COLO829 (cell line): ENCODE data around the gene BPIFB2.
A peak's percentile ranks its signal among the peaks of the same experiment; 100 is the strongest.

Experiments
- DNase-seq: peaks from one replicate; pipeline ENCODE4 v3.0.0; 2012; ENCODE audit warnings: low spot score

The BPIFB2 gene

DNA sequence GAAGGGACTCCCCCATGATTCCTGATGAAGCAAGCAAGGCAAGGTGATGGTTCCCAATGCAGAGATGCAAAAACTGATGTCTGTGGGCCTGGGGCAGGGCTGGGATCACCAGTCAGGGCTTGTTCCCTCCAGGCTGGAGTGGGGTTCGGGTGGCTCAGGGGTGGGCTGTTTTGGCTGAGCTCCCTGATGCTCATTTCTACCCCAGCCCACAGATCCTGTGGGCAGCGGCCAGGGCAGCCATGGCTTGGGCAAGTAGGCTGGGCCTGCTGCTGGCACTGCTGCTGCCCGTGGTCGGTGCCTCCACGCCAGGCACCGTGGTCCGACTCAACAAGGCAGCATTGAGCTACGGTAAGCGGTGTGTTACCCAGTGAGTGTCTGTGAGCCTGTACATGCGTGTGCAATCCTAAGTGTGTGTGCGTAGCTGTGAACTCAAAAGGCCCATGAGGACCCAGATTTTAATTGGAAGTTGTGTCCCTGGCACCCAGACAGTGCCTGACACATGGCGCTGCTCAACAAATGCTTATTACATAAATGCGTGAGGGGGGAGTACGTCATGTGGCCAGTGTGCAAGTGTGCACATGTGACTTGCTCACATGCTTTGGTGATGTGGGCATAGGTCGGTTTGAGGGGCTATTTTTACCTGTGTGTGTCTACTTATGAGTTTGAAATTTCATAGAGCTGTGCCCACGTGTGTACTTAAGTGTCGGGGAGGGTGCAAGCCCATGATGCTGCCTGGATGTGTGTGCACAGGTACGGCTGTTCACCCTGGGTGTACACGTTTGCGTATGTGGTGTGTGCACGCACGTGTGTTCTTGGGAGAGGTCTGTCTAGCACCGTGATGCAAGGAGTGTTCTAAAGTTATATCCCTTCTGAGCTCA is 1.1 kb downstream of the BPIFB2 start:
- no peak for DNase-seq

DNA sequence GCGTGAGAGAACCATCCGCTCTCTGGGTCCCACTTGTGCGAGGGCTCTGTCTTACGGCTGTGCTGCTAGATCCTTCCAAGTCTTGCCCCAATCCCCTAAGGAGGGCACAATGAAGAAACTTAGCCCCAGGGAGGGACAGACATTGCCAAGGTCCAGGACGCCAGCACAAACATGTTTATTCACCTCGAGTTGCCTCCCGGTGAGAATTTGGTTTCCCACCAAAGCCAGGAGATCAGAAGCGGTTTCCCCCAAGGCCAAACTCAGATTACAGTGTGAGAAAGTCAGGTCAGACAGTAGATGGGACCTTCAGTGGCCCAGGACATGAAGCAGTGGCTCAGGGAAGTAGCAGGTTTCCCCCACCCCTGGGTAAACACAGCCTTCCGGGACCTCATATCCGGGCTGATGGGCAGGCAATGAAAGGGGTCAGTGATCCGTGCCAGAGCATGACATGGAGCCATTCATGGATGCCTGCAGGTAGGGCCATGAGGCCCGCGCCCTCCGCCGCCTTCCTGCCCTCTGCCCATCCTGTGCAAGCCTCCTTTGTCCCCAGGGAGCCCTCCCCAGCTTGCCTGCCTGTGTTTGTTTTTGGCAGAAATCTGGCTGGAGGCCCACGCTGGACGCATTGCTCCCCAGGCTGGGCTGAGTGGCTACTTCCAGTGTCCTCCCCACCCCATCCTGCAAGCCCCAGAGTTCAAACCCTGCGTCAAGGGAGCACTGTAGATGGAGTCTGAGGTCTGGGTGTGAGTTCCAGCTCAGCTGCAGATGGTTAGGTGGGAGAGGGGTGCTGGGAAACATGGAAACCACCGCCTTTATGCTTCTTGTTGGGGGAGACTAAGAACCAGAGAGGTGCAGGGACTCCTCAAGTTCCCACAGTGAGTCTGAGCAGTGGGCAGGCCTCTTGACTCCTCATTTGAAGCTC is 2.0 kb downstream of the BPIFB2 start:
- peak; percentile 70 for DNase-seq

DNA sequence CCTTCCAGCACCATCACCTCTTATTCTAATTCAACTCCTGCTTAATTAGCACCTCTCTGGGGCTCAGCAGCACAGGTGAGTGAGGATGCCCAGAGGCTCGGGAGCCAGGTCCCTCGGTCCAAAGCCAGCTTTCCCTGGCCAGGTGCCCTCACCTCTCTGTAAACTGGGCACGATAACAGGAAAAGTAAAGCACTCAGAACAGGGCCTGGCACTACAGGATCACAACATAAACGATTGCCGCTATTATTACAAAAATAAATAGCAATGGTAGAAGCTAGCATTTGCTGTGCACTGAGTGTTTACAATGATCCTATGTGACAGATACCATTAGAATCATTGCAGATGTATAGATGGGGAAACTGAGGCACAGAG is 2.6 kb downstream of the BPIFB2 start:
- no peak for DNase-seq

DNA sequence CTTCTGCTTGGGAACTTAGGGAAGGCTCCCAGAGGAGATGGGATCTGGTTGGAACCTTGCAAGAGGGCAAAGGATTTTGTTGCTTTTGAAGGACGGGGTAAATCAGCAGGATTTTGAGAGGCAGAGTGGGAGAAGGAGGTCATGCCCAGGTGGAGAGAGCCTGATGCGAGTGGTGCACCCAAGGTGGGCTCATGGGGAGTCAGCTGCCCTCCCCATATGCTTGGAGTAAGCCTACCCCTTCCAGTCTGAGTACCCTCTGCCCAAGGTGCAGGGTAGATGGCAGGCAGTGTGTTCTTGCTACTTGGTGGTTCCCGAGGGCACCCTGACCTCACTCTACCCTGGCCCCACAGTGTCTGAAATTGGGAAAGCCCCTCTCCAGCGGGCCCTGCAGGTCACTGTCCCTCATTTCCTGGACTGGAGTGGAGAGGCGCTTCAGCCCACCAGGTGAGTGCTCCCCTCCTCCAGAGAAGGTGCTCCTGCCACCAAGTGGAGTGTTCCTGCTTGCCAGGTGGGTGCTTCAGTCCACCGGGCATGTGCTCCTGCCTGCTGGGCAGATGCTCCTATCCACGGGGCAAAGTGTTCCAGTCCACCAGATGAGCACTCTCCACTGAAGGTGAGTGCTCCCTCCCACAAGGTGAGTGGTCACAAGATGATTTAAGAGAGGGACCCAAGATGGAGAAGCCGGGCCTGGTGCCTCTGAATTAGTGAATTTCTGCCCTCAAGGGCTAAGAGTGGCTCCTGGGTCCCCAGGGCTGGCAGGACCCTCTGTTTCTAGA is 3.4 kb downstream of the BPIFB2 start:
- no peak for DNase-seq

DNA sequence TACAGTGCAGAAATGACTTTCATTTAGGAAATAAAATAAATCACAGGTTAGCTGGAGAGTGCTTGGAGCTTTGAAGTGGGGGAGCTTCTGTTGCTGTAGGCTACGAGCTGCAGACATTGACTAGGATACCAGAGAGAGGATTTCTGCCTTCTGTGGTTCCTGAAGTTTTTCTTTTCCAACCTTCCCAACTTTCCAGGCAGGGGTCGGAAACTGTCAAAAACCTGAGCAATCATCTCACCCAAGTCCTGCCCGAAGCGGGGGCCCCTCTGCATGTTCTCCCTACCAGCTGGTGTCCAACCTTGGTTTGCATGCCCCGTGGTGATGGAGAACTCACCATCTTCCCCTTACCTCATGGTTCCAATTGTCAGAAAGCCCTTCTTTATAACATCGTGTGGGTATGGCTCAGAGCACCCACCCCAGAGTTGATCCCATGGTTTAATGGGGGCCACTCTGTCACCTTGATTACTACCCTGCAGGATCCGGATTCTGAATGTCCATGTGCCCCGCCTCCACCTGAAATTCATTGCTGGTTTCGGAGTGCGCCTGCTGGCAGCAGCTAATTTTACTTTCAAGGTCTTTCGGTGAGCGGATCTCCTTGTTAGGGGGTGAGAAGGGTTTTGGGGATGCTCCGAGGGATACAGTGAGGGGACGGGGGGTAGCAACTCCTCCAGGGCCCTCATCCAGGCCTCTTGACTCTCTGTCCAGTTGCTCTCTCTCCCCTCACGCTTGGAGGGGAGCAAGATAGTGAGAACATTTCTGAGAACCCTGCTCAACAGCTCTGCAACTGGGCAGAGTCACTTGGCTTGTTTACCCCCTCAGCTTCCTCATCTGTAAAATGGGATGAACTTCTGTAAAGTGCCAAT is 5.1 kb downstream of the BPIFB2 start:
- no peak for DNase-seq

DNA sequence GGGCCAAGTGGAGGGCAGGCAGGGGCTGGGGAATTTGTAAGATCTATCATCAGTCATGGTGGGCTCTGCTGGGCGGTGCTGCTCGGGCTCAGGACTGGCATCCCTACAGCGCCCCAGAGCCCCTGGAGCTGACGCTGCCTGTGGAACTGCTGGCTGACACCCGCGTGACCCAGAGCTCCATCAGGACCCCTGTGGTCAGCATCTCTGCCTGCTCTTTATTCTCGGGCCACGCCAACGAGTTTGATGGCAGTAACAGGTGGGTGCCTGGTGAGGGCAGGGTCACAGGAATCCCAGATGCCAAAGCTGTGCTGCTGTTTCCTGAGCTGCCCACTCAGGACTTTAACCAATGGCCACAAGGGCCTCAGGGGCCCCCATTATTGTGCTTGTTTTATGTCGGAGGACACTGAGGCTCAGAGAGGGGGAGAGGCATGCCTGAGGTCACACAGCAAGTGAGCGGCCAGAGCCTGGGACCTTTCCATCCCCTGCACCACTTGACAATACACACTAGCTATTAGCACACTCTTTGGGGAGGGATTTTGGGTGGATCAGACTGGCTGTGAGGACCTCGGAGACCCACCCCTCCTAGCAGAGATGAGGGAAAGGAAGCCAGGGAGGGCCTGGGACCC is 6.3 kb downstream of the BPIFB2 start:
- no peak for DNase-seq

DNA sequence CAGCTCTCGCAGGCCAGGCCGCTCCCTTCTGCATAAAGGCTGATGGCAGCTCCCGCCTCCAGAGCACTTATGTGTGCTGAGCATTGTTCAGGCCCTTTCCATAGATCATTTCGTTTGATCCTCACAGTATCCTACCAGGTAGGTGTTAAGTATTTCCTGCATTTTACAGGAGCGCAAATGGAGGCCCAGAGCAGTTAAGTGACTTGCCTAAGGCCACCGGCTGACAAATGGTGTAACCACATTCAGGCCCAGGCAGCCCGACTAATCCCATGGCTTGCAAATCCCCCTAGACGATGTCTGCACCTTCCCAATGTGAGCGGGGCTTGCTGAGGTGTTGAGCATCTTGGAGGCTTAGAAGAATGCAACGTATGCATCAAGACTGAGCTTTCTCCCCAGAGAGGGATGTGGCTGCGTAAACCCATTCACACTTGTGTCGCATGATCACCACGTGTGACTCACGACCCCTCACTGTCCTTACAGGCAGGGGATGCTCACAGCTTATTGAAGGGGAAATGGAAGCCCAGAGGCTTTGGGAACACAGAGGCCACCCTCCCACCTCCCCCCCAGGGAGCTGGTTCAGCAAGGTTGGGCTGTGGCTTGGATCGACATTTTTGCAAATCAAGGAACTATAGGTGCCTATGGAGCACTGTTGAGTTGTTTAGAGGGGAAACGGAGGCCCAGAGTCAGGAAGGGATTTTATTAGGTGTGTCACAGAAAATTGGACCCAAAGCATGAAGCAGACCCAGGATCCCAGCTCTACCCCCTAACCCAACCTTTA is 7.0 kb downstream of the BPIFB2 start:
- DNase-seq, result no peak

DNA sequence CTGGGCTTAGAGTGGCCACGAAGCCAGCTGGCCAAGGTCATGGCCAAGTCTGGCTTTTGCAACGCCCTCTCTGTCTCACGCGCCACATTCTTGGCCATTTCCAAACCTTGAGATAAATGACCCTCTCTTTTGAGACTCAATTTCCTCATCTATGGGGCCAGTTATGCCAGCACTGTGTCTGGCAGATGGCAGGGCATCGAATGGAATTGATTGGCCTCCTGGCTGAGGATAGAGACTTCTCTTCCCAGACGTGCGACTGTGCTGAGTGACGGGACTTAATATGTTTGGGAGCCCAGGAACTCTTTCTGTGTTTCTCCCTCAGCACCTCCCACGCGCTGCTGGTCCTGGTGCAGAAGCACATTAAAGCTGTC is 7.6 kb downstream of the BPIFB2 start:
- DNase-seq, result no peak

DNA sequence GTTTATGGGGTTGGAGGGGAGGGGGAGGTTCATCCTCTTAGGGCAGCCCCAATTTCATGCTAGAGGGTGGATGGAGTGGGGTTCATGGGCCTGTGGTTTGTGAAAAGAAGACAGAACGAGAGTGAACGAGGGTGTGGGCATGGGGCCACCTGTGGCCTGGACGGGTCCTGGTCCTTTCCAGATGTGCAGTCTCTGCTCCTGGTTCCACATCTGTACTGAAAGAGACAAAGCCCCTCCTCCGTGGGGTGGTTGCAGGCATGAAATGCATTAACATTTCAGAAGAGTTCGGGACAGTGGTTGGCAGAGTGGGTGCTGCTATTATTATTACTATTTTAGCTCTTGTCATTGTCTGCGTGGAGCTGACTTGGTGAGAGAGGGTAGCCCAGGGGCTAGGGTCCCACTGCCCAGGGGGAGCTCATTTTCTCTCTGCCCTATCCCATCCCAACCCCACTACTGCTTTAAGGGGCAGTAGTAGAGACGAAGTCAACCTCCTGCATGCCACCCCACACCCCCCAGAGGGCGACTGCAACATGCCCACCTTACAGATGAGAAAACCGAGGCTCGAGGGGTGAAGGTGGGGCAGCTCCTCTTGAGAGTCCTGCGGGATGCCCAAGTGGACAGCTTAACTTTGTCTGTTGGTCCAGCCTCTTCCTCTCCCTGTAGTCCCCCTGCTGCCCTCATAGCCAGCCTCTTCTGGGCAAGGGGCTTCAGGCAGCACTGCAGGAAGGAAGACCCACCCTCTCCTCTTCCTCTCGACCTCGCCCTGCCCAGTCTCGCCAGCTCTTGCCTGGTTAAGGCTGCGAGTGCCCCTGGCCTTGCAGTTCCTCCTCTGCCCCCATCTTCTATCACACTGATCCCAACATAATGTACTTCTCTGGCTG is 8.4 kb downstream of the BPIFB2 start:
- no peak for DNase-seq

DNA sequence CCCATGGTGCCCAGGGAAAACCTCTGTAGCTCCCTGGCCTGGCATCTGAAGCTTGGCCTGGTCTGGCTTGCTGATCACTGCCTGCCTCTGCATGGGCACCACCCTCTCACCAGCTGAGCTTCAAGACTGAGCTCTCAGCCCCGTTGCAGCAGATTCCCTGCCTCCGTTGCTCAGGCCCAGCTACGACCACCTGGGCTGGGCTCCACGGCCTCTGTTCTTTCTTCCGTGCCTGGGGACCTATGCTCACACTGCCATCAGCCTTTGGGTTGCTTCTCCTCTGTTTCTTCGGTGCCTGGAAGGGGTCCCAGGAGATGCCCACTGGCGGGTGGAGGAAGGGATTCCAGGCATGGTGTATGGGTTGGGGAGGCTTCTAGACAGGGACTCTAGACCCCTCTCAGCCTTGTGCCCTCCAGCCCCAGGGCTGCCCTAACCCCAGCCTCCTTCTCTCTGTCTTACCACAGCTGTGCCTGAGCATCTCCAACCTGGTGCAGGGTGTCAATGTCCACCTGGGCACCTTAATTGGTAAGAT is 9.1 kb downstream of the BPIFB2 start:
- no peak for DNase-seq

DNA sequence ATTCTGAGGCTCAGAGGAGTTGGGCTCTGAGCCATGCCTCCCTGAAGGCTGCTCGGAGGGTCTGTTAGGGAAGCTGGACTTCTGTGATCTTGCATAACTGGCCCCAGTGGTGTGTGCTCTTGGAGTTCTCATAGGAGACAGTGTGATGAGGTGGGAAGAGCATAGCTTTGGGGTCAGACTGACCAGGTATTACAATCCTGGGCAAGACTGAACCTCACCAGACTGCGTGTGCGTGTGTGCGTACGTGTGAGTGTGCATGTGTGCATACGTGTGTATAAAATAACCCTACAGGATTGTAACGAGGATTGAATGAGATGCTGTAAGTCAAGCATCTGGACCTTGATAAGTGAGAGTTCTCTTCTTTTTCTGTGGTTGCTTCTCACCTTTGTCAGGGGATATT is 10.0 kb downstream of the BPIFB2 start:
- DNase-seq, result no peak

DNA sequence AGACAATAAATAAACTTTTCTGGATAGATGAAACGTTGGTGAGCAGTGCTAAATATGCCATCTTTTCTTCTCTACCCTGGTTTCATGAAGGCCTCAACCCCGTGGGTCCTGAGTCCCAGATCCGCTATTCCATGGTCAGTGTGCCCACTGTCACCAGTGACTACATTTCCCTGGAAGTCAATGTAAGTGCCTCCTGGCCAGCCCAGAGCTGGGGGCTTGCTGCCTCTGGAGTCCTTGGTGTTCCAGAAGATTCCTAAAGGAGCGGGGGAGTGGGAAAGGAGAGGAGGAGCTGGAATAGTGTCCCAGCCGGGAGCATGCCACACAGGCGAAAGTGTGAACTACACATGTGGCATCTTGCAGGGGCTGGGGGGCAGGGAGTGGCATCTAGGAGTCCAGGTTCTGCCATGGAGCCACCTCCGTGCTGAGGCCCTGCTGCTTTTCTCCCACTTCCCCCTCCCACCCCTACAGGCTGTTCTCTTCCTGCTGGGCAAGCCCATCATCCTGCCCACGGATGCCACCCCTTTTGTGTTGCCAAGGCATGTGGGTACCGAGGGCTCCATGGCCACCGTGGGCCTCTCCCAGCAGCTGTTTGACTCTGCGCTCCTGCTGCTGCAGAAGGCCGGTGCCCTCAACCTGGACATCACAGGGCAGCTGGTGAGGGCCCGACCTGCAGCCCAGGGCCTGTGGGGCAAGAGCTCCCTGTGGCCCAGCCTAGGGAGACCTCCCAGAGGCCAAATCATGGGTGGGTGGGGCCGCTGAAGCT is 10.8 kb downstream of the BPIFB2 start:
- no peak for DNase-seq

DNA sequence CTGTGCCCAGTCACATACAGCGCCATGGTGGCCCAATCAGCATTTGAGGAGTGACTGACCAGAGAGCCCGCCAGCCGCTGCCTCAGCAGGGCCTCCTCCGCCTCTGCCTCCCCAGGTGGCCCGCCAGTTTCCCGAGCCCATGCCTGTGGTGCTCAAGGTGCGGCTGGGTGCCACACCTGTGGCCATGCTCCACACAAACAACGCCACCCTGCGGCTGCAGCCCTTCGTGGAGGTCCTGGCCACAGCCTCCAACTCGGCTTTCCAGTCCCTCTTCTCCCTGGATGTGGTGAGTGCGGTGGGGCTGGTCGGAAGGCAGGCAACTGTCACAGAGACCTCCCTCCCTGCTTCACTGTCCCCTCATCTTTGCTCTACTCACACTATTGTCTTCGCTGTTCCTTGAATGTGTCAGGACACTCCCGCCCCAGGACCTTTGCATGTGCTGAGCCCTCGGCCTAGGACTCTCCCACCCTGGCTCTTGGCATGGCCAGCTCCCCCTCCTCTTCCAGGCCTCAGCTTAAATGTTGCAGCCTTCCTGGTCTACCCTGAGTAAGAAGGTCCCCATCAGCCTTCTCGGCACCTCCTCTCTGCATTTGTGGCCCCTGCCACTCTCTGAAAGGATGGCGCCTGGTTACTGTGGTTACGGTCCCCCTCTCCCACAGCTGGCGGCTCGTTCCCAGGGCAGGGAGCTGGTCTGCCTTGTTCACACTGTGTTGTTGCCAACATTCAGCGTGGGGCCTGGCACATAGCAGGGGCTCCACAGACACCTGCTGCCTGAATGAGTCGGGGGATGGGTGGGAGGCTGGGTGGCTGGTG is 12.2 kb downstream of the BPIFB2 start:
- no peak for DNase-seq

DNA sequence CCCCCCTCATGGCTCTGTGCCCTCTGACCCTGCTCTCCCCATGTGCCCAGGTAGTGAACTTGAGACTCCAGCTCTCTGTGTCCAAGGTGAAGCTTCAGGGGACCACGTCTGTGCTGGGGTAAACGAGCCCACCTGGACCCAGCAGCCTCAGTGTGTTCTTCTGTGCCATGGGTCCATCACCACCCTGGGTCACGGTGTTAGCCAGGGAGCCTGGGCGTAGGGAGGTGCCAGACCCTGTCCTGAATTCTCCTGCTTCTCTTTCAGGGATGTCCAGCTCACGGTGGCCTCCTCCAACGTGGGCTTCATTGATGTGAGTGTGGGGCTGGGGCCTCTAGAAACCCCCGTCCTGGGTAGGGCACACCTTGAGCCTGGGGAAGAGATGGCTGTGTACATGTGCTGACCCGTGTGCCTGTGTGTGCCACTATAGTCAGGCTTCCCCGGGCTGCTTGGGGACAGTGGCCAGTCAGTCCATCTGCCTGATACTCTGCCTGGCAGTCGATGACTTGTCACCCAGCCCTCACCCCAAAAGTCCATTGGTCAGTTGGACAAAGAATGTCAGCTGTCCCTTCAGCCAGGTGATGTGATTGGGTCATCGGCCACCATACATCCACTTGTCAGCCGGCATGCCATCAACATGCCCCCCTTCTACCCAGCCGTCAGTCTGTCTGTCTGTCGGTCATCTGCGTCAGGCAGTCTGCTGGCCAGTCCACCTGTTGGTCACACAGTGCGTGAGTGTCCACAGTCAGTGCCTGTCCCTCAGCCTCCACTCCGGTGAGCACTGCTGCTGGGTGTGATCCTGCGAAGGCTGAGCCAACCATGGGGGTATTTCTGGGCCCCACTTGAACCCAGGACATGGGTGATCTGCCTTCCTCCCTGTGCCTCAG is 13.0 kb downstream of the BPIFB2 start:
- DNase-seq, result no peak

DNA sequence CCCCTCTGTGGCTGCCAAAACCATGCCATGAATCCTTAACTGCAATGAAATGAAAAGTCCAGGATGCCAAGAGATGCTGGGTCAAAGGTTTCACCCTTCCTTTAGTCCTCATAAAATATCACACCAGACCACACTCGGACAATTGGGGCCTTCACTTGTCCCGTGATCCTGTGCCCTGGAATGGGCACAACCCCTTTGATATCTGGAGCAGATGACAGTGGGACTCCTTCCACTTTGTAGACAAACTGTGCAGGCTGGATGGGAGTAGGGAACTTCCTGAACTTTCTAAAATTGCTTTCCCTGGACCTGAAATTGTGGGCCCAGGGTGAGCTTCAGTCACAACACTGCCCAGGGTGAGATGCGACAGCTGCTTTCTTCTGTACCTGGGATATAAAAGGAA is 14.4 kb downstream of the BPIFB2 start:
- DNase-seq, result no peak

DNA sequence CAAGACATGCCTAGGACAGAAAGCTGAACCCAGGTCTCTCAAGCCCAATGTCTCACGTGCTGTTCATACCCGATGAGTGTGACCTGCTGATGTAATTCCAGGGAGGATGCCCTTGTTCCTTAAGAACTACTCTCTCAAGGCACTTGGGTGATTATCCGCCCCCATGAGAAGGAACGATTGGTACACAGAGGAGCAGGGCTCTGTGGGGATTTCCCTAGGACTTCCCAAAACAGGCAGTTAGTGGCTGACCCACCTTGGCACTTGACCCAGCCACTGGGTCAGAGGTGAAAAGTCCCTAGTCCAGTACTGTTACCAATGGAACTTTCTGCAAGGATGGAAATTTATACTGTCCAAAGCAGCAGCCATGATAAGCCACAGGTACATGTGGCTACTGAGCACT is 14.8 kb downstream of the BPIFB2 start:
- no peak for DNase-seq
